NOMO-1 (cell line): ENCODE results near the gene AKAP13.

Experiments
- DNase-seq, 2 experiments: peaks; one replicate each; lab custom pipeline; 2025; ENCODE audit not compliant: unreplicated experiment in 2 of 2; lab: John Stamatoyannopoulos, UW

AKAP13 gene

GRCh38 chr15:85587707-85588411 is 207.5 kb downstream of the AKAP13 start:
- DNase-seq = no peak

- no peak for DNase-seq
Measured at GRCh38 chr15:85588677-85589076, 208.3 kb downstream of the AKAP13 start.

GRCh38 chr15:85589851-85590250 is 209.4 kb downstream of the AKAP13 start:
- DNase-seq = no peak

- no peak for DNase-seq
Measured at GRCh38 chr15:85591622-85592021, 211.2 kb downstream of the AKAP13 start.

- no peak for DNase-seq
Measured at GRCh38 chr15:85592148-85592547, 211.7 kb downstream of the AKAP13 start.

GRCh38 chr15:85593809-85594445 is 213.5 kb downstream of the AKAP13 start:
- DNase-seq = no peak

- DNase-seq = no peak
Measured at GRCh38 chr15:85595804-85596536, 215.6 kb downstream of the AKAP13 start.

- no peak for DNase-seq
Measured at GRCh38 chr15:85597155-85597815, 216.9 kb downstream of the AKAP13 start.

- DNase-seq = no peak
Measured at GRCh38 chr15:85598219-85598618, 217.8 kb downstream of the AKAP13 start.

GRCh38 chr15:85598718-85599398 is 218.5 kb downstream of the AKAP13 start:
- DNase-seq = no peak

GRCh38 chr15:85600001-85600400 is 219.6 kb downstream of the AKAP13 start:
- DNase-seq = no peak

GRCh38 chr15:85603160-85603559 is 222.8 kb downstream of the AKAP13 start:
- DNase-seq = no peak

GRCh38 chr15:85603703-85604102 is 223.3 kb downstream of the AKAP13 start:
- no peak for DNase-seq

- DNase-seq = no peak
Measured at GRCh38 chr15:85604194-85604593, 223.8 kb downstream of the AKAP13 start.

- no peak for DNase-seq
Measured at GRCh38 chr15:85606738-85607137, 226.3 kb downstream of the AKAP13 start.

GRCh38 chr15:85607141-85607806 is 226.9 kb downstream of the AKAP13 start:
- DNase-seq = no peak

GRCh38 chr15:85607842-85608241 is 227.4 kb downstream of the AKAP13 start:
- no peak for DNase-seq

- no peak for DNase-seq
Measured at GRCh38 chr15:85609492-85609891, 229.1 kb downstream of the AKAP13 start.

- DNase-seq = no peak
Measured at GRCh38 chr15:85611361-85611760, 231.0 kb downstream of the AKAP13 start.

- no peak for DNase-seq
Measured at GRCh38 chr15:85614059-85614458, 233.7 kb downstream of the AKAP13 start.
